MCF 10A (cell line): ENCODE data around the gene STK40. TPM values are rescaled to one million over a fixed set of nuclear protein-coding genes. Genes with fewer than 3 reads are reported as not detected.

Experiments used
- BruUV-seq: library from RNA; stranded (reverse); fragments of 400-500 nt; replicated peaks from 2 replicates; lab custom pipeline; 2021; lab: Mats Ljungman, UMichigan
- CTCF ChIA-PET: fragments of 300-600 bp; sonication (Branson Sonifier 250); formaldehyde crosslinking; extraction: SDS; loops from one replicate; lab custom pipeline; 2021; ENCODE audit warnings: antibody characterized with exemption, inconsistent platforms; lab: Yijun Ruan, JAX
- POLR2A ChIA-PET: fragments of 300-600, 350-650 bp; sonication (Branson Sonifier 250); formaldehyde crosslinking; extraction: SDS; loops from one replicate; lab custom pipeline; 2020; ENCODE audit warnings: antibody characterized with exemption, inconsistent platforms; lab: Yijun Ruan, JAX
- DNase-seq: peaks from one replicate; pipeline ENCODE4 v3.0.0-alpha.2; 2018; ENCODE audit not compliant: unreplicated experiment
- H3K27ac Mint-ChIP-seq: one replicate; pipeline ENCODE4 v1.8.0; 2022; ENCODE audit warnings: mild to moderate bottlenecking, low read depth, mixed read lengths; ENCODE audit not compliant: unreplicated experiment
- H3K27me3 Mint-ChIP-seq: one replicate; pipeline ENCODE4 v1.8.0; 2022; ENCODE audit warnings: mixed read lengths; ENCODE audit not compliant: insufficient read depth, unreplicated experiment
- H3K36me3 Mint-ChIP-seq: one replicate; pipeline ENCODE4 v1.8.0; 2022; ENCODE audit warnings: mild to moderate bottlenecking, moderate library complexity, mixed read lengths; ENCODE audit not compliant: insufficient read depth, unreplicated experiment
- H3K4me1 Mint-ChIP-seq: one replicate; pipeline ENCODE4 v1.8.0; 2022; ENCODE audit warnings: mixed read lengths; ENCODE audit not compliant: insufficient read depth, unreplicated experiment
- H3K4me3 Mint-ChIP-seq: one replicate; pipeline ENCODE4 v1.8.0; 2022; ENCODE audit warnings: mild to moderate bottlenecking, moderate library complexity, mixed read lengths; ENCODE audit not compliant: unreplicated experiment
- H3K9me3 Mint-ChIP-seq: one replicate; pipeline ENCODE4 v1.8.0; 2022; ENCODE audit warnings: mixed read lengths; ENCODE audit not compliant: unreplicated experiment
- intact Hi-C: fragments of 100-400 bp; cut with micrococcal nuclease; formaldehyde crosslinking; loops from 2 replicates; pipeline ENCODE4 v1.14.1; 2022
- total RNA-seq: library from RNA; stranded (reverse); gene quantifications from 2 replicates; pipeline ENCODE4 v1.2.3, GENCODE V29; 2022
- TF ChIP-seq, protein P1 (sequence below): fragments of 200-600 bp; IDR thresholded peaks from one replicate; pipeline ENCODE4 v1.8.0; 2022; ENCODE audit warnings: antibody characterized with exemption, mild to moderate bottlenecking; ENCODE audit not compliant: unreplicated experiment

STK40 gene
- total RNA-seq, 1 experiment from 2014 or later = 44.0 TPM

DNA sequence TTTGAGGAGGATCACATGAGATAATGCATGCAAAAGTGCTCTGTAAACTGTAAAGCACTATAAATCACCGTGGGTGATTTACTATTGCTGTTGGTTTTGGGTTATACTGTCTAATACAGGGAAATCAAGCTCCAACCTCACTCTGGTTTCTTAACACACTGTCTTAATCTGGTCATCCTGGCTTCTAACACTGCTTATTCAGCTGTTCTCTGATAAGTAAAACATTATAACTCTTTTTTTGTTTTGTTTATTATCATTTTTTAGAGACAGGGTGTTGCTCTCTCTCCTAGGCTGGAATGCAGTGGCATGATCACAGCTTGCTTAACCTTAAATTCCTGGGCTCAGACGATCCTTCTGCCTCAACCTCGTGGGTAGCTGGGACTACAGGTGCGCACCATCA lies 33.8 kb upstream of the STK40 start:
- ChIA-PET POLR2A (interaction anchor here (0.5 to 2.1 kb wide), 4 partner anchors 22 to 271 kb away, joined by 3 to 7 read pairs (median 3); partner anchors contain the start of genes LSM10 and OSCP1), CTCF (interaction anchor here (0.6 to 2.3 kb wide), 17 partner anchors 12 to 270 kb away, joined by 3 to 36 read pairs (median 4); partner anchors contain the start of genes LSM10 and TRAPPC3)
- intact Hi-C loops = no loop called here
- Mint-ChIP-seq H3K9me3 (no peaks in the 10 kb centered on the region), H3K27me3 (no peaks in the 10 kb centered on the region), H3K4me1 (peaks cover 8% of the 10 kb centered on the region), H3K27ac (no peak overlapping the region), H3K4me3 (no peak overlapping the region), H3K36me3 (no peaks in the 10 kb centered on the region)
- BruUV-seq = no TSS peak
- TF ChIP-seq, protein P1, sequence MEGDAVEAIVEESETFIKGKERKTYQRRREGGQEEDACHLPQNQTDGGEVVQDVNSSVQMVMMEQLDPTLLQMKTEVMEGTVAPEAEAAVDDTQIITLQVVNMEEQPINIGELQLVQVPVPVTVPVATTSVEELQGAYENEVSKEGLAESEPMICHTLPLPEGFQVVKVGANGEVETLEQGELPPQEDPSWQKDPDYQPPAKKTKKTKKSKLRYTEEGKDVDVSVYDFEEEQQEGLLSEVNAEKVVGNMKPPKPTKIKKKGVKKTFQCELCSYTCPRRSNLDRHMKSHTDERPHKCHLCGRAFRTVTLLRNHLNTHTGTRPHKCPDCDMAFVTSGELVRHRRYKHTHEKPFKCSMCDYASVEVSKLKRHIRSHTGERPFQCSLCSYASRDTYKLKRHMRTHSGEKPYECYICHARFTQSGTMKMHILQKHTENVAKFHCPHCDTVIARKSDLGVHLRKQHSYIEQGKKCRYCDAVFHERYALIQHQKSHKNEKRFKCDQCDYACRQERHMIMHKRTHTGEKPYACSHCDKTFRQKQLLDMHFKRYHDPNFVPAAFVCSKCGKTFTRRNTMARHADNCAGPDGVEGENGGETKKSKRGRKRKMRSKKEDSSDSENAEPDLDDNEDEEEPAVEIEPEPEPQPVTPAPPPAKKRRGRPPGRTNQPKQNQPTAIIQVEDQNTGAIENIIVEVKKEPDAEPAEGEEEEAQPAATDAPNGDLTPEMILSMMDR = no peak
- no peak for DNase-seq

DNA sequence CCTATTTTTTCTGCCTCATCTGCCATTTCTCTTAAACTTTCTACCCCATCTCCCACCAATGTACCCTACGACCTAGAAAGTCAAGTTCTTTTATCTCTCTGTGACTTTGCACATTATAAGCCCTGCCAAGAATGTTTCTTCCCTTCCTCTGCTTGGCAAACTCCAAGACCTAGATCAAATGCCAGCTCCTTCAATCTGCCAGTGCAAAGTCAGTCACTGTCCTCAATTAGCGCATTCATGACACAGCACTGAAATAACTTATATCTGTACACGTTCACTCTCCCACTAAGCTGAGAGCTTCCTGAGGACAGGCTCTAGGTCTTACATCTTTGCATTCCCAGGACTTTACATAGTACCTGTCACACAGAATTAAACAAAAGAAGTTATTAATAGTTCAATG lies 33.4 kb upstream of the STK40 start:
- TF ChIP-seq, protein P1 = no peak
- BruUV-seq = no TSS peak
- Mint-ChIP-seq H3K27me3 (no peaks in the 10 kb centered on the region), H3K9me3 (no peaks in the 10 kb centered on the region), H3K4me1 (peaks cover 8% of the 10 kb centered on the region), H3K4me3 (no peak overlapping the region), H3K36me3 (no peaks in the 10 kb centered on the region), H3K27ac (no peak overlapping the region)
- ChIA-PET CTCF (interaction anchor here (0.6 to 2.3 kb wide), 17 partner anchors 12 to 270 kb away, joined by 3 to 36 read pairs (median 4); partner anchors contain the start of gene TRAPPC3), POLR2A (interaction anchor here (0.5 to 2.1 kb wide), 4 partner anchors 22 to 270 kb away, joined by 3 to 7 read pairs (median 3); partner anchors contain the start of genes LSM10 and OSCP1)
- intact Hi-C loops = no loop called here
- no peak for DNase-seq

DNA sequence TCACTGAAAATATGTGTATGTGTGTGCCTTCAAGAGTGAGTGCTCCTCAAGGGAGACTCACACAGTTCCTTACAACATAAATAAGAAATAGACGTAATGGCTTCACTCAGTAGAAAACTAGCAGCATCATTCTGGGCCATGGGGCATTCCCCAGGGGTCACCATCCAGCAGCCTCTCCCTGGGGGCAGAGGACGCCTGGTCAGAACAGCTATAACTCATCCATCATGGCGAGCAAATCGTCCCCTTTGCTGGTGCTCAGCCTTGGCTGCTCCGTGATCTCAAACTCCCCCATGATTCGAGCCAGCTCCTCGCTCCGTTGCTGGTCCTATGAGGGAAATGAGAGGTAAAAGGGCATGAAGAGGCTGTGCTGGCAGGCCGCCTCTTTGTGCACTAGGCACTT lies 32.2 kb upstream of the STK40 start:
- DNase-seq = no peak
- no TSS peak for BruUV-seq
- no peak overlapping the region for H3K4me3 Mint-ChIP-seq
- TF ChIP-seq, protein P1 = no peak
- H3K4me1 Mint-ChIP-seq = peaks cover 8% of the 10 kb centered on the region
- ChIA-PET POLR2A (interaction anchor here (0.6 kb wide), 1 partner anchor 65 kb away, joined by 3 read pairs; no protein-coding TSS in a partner anchor), CTCF (interaction anchor here (1.0 to 3.0 kb wide), 3 partner anchors 39 to 75 kb away, joined by 4 to 12 read pairs (median 5); no protein-coding TSS in a partner anchor)
- H3K9me3 Mint-ChIP-seq = no peaks in the 10 kb centered on the region
- no peak overlapping the region for H3K27ac Mint-ChIP-seq
- intact Hi-C loops = no loop called here
- H3K36me3 Mint-ChIP-seq = no peaks in the 10 kb centered on the region
- H3K27me3 Mint-ChIP-seq = no peaks in the 10 kb centered on the region

DNA sequence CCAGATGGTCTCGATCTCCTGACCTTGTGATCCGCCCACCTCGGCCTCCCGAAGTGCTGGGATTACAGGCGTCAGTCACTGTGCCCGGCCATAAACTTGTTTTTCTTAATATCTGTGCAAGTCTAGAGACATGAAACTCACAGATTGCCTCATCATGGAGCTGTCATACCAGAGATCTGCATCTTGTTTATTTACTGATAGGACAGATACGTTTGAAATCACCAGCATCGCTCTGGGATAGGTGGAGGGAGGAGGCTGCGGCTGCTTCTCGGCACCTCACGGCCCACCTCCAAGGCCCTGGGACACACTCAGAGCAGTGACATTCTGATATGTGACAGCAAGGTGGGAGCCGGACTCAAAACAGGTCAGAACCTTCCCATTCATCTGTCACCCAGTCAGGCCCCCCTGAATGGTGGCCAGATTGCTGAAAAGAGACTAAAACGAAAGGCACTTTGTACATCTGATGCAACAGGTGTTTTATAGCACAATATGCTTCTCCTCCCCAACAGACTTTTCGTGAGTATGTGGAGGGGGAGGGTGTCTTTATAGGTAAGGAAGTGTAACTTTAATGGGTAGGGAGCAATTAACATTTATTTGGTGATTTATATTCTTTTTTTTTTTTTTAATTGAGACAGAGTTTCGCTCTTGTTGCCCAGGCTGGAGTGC lies 30.1 kb upstream of the STK40 start:
- ChIA-PET CTCF (interaction anchor here (1.4 to 3.0 kb wide), 2 partner anchors 28 to 73 kb away, joined by 5 to 12 read pairs; no protein-coding TSS in a partner anchor), POLR2A (no interaction called here)
- Mint-ChIP-seq H3K9me3 (no peaks in the 10 kb centered on the region), H3K36me3 (no peaks in the 10 kb centered on the region), H3K27ac (no peak overlapping the region), H3K27me3 (no peaks in the 10 kb centered on the region), H3K4me1 (peaks cover 4% of the 10 kb centered on the region), H3K4me3 (no peak overlapping the region)
- no TSS peak for BruUV-seq
- TF ChIP-seq, protein P1 = no peak
- DNase-seq = no peak
- intact Hi-C loops = no loop called here
